ENCODE data around the gene RIC3. TPM values are rescaled to one million over a fixed set of nuclear protein-coding genes. Genes with fewer than 3 reads are reported as not detected.

Gene RIC3
- total RNA-seq, 1 experiment from 2014 or later = not detected

GRCh38 chr11:8100605-8101004 is 68.2 kb downstream of the RIC3 start:
- Histone ChIP-seq H3K27me3 (ENCODE audit: low read length) (no peaks in the 10 kb centered on the region), H4K20me1 (ENCODE audit: low read length) (no peaks in the 10 kb centered on the region), H3K36me3 (ENCODE audit: low read depth, low read length) (no peaks in the 10 kb centered on the region), H3K4me2 (ENCODE audit: low read length) (no peak overlapping the region), H3K4me3 (ENCODE audit: low read length) (no peak overlapping the region), H3K27ac (ENCODE audit: low read length) (no peak overlapping the region), H3K9ac (ENCODE audit: low read length) (no peak overlapping the region), H3K9me2 (replicated peaks; ENCODE audit: low read length) (no peaks in the 10 kb centered on the region), H2AFZ (ENCODE audit: low read length) (no peak overlapping the region), H3F3A (ENCODE audit: low read length, unreplicated experiment) (no peaks in the 10 kb centered on the region), H3K4me1 (ENCODE audit: insufficient read depth, low read length) (no peaks in the 10 kb centered on the region), H3K9me3 (ENCODE audit: low read length) (no peaks in the 10 kb centered on the region), H3K79me2 (ENCODE audit: low read length) (no peaks in the 10 kb centered on the region)
- ChIA-PET POLR2A (ENCODE audit: unreplicated experiment) (interaction anchor here (0.7 kb wide), 1 partner anchor 97 kb away, joined by 4 read pairs; no protein-coding TSS in a partner anchor), CTCF (interaction anchor here (2.6 kb wide), 1 partner anchor 94 kb away, joined by 49 read pairs; no protein-coding TSS in a partner anchor)
- intact Hi-C loops (cut with micrococcal nuclease) = no loop called here
- no peak for DNase-seq
- no peak for ATAC-seq
- TF ChIP-seq EZH2phosphoT487 (IDR thresholded peaks at IDR 0.05; ENCODE audit: borderline replicate concordance, low read length) = no peak
- TF ChIP-seq EZH2 (IDR thresholded peaks at IDR 0.05; ENCODE audit: low read length, unreplicated experiment) = no peak
- no peak for TF ChIP-seq CTCF (conservative IDR thresholded peaks at IDR 0.05; ENCODE audit: low read depth, low read length)
- BruUV-seq (replicated peaks) = no TSS peak

GRCh38 chr11:8100158-8100557 is 68.7 kb downstream of the RIC3 start:
- ChIA-PET CTCF (interaction anchor here (2.1 to 2.6 kb wide), 2 partner anchors 68 to 94 kb away, joined by 35 to 49 read pairs; no protein-coding TSS in a partner anchor), POLR2A (ENCODE audit: unreplicated experiment) (interaction anchor here (0.7 kb wide), 1 partner anchor 97 kb away, joined by 4 read pairs; no protein-coding TSS in a partner anchor)
- no peaks in the 10 kb centered on the region for H4K20me1 ChIP-seq (ENCODE audit: low read length)
- no peak overlapping the region for H3K4me2 ChIP-seq (ENCODE audit: low read length)
- H3K9ac ChIP-seq (ENCODE audit: low read length) = no peak overlapping the region
- no peak for ATAC-seq
- no peak overlapping the region for H3K4me3 ChIP-seq (ENCODE audit: low read length)
- H3F3A ChIP-seq (ENCODE audit: low read length, unreplicated experiment) = no peaks in the 10 kb centered on the region
- H3K9me3 ChIP-seq (ENCODE audit: low read length) = no peaks in the 10 kb centered on the region
- H2AFZ ChIP-seq (ENCODE audit: low read length) = no peak overlapping the region
- H3K79me2 ChIP-seq (ENCODE audit: low read length) = no peaks in the 10 kb centered on the region
- H3K36me3 ChIP-seq (ENCODE audit: low read depth, low read length) = no peaks in the 10 kb centered on the region
- TF ChIP-seq EZH2 (IDR thresholded peaks at IDR 0.05; ENCODE audit: low read length, unreplicated experiment) = no peak
- no TSS peak for BruUV-seq (replicated peaks)
- H3K27ac ChIP-seq (ENCODE audit: low read length) = no peak overlapping the region
- DNase-seq = no peak
- intact Hi-C loops (cut with micrococcal nuclease) = no loop called here
- no peaks in the 10 kb centered on the region for H3K9me2 ChIP-seq (replicated peaks; ENCODE audit: low read length)
- no peaks in the 10 kb centered on the region for H3K4me1 ChIP-seq (ENCODE audit: insufficient read depth, low read length)
- H3K27me3 ChIP-seq (ENCODE audit: low read length) = no peaks in the 10 kb centered on the region

GRCh38 chr11:8099291-8099899 is 69.4 kb downstream of the RIC3 start:
- BruUV-seq (replicated peaks) = no TSS peak

More at GRCh38 chr11:8099291-8099899, 69.4 kb downstream of the RIC3 start:
- Histone ChIP-seq H3K9me3 (ENCODE audit: low read length) (no peaks in the 10 kb centered on the region), H3K27me3 (ENCODE audit: low read length) (no peaks in the 10 kb centered on the region), H2AFZ (ENCODE audit: low read length) (no peak overlapping the region), H3K36me3 (ENCODE audit: low read depth, low read length) (no peaks in the 10 kb centered on the region), H3K4me2 (ENCODE audit: low read length) (no peak overlapping the region), H4K20me1 (ENCODE audit: low read length) (no peaks in the 10 kb centered on the region), H3K79me2 (ENCODE audit: low read length) (no peaks in the 10 kb centered on the region), H3K4me1 (ENCODE audit: insufficient read depth, low read length) (no peaks in the 10 kb centered on the region), H3K9me2 (replicated peaks; ENCODE audit: low read length) (no peaks in the 10 kb centered on the region), H3K4me3 (ENCODE audit: low read length) (no peak overlapping the region), H3K9ac (ENCODE audit: low read length) (no peak overlapping the region), H3K27ac (ENCODE audit: low read length) (no peak overlapping the region), H3F3A (ENCODE audit: low read length, unreplicated experiment) (no peaks in the 10 kb centered on the region)
- CTCF ChIA-PET = interaction anchor here (0.6 to 2.6 kb wide), 6 partner anchors 11 to 93 kb away, joined by 3 to 49 read pairs (median 4); no protein-coding TSS in a partner anchor
- peak; percentile 83 for DNase-seq
- ATAC-seq = peak; percentile 89
- TF ChIP-seq EZH2 (IDR thresholded peaks at IDR 0.05; ENCODE audit: low read length, unreplicated experiment) (no peak), EZH2phosphoT487 (IDR thresholded peaks at IDR 0.05; ENCODE audit: borderline replicate concordance, low read length) (no peak), CTCF (conservative IDR thresholded peaks at IDR 0.05; ENCODE audit: low read depth, low read length) (peak; percentile 88)
- POLR2A ChIA-PET (ENCODE audit: unreplicated experiment) = no interaction called here
- intact Hi-C loops (cut with micrococcal nuclease) = loop anchor here (1.0 to 2.0 kb wide), 3 partner anchors 66 to 207 kb away; no protein-coding TSS in a partner anchor
